Measurements from ENCODE around the gene GLT1D1. TPM values are rescaled to one million over a fixed set of nuclear protein-coding genes. Genes with fewer than 3 reads are reported as not detected.

GLT1D1 gene
- total and polyA plus RNA-seq, 2 experiments from 2014 or later = 1.4 to 4.4 TPM

- Mint-ChIP-seq H3K4me1 (no peaks in the 10 kb centered on the region), H3K27me3 (ENCODE audit: insufficient read depth, low read depth, poor library complexity) (no peaks in the 10 kb centered on the region), H3K9me3 (peaks cover 76% of the 10 kb centered on the region), H3K36me3 (ENCODE audit: low read depth) (peaks cover 15% of the 10 kb centered on the region), H3K27ac (no peak overlapping the region), H3K4me3 (no peak overlapping the region)
- ATAC-seq (no peak), DNase-seq (ENCODE audit: low spot score) (no peak)
- Histone ChIP-seq H3K27me3 (ENCODE audit: insufficient read depth) (no peaks in the 10 kb centered on the region), H3K4me1 (ENCODE audit: insufficient read depth) (no peaks in the 10 kb centered on the region), H4K20me1 (replicated peaks; ENCODE audit: insufficient read depth) (no peaks in the 10 kb centered on the region), H3K9me2 (ENCODE audit: insufficient read depth) (no peaks in the 10 kb centered on the region), H3K79me2 (replicated peaks; ENCODE audit: insufficient read depth) (no peaks in the 10 kb centered on the region), H3K36me3 (ENCODE audit: insufficient read depth) (no peaks in the 10 kb centered on the region), H2AFZ (no peak overlapping the region), H3K4me3 (no peak overlapping the region), H3K4me2 (no peak overlapping the region), H3F3A (replicated peaks; ENCODE audit: low read depth) (no peaks in the 10 kb centered on the region), H3K27ac (ENCODE audit: low read depth) (no peak overlapping the region)
- TF ChIP-seq STAT1 (IDR thresholded peaks at IDR 0.05; ENCODE audit: unreplicated experiment) = no peak
- no peak for TF ChIP-seq NANOG (IDR thresholded peaks at IDR 0.05; ENCODE audit: borderline replicate concordance)
- TF ChIP-seq ZNF114 (CRISPR knock-in tag; IDR thresholded peaks at IDR 0.05) = no peak
- no peak for TF ChIP-seq EZH2phosphoT487 (IDR thresholded peaks at IDR 0.05; ENCODE audit: unreplicated experiment)
- no peak for TF ChIP-seq ZNF331 (CRISPR knock-in tag; IDR thresholded peaks at IDR 0.05; ENCODE audit: low read depth)
- no peak for TF ChIP-seq EZH2 (IDR thresholded peaks at IDR 0.05; ENCODE audit: low read depth, unreplicated experiment)
- TF ChIP-seq ETS1 (IDR thresholded peaks at IDR 0.05) = no peak
- no peak for TF ChIP-seq CREB1 (CRISPR knock-in tag; IDR thresholded peaks at IDR 0.05; ENCODE audit: low read depth)
- no peak for TF ChIP-seq CTCF (conservative IDR thresholded peaks at IDR 0.05; ENCODE audit: low read depth in 2 of 2)
- no peak for TF ChIP-seq ZNF462 (CRISPR knock-in tag; IDR thresholded peaks at IDR 0.05)
- no peak for TF ChIP-seq JUNB (IDR thresholded peaks at IDR 0.05; ENCODE audit: unreplicated experiment)
- TF ChIP-seq REST (IDR thresholded peaks at IDR 0.05; ENCODE audit: unreplicated experiment) = no peak
- no peak for TF ChIP-seq POLR2AphosphoS5 (IDR thresholded peaks at IDR 0.05; ENCODE audit: low read depth)
These were observed 57.4 kb downstream of the GLT1D1 start for GRCh38 chr12:128910629-128911028.
